CD4-positive, alpha-beta T cell treated with Interleukin-6 for 4 hours (primary cell): ENCODE data around the gene MAGEA1.
"Not testable (repeated sequence)": the region's sequence is repeated elsewhere in the genome, so short reads cannot be mapped to it uniquely, and the experiment has no call there.

Experiments used
- DNase-seq: peaks from one replicate; pipeline ENCODE4 v3.0.0-alpha.2; 2020; ENCODE audit warnings: mixed read lengths

MAGEA1 gene

GRCh38 chrX:153179131-153179530 lies at the start of gene MAGEA1:
Gene MAGEA1 (plus strand): TSS chrX:153179284. CDS start chrX:153182390, 3,106 bp downstream.
- no peak for DNase-seq

DNA sequence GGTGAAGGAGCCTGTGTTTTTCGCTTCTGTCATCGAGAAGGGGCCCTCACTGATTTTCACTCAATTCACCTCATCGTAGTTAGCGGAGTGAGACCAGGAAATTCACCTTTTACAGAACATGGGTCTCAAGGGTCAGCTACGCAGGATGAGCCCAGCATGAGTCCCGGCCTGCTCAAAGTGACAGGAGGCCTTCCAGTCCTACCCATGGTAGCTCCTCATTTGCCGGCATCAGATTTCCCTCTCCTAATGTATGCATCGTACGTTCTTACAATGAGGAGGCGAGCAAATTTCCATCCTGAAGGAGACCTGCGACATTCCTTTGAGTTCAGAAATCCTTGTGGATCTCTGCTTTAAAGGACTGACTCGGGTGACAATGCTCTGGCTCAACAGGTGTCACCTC lies 46.2 kb upstream of the MAGEA1 start:
- DNase-seq: not testable (repeated sequence)

DNA sequence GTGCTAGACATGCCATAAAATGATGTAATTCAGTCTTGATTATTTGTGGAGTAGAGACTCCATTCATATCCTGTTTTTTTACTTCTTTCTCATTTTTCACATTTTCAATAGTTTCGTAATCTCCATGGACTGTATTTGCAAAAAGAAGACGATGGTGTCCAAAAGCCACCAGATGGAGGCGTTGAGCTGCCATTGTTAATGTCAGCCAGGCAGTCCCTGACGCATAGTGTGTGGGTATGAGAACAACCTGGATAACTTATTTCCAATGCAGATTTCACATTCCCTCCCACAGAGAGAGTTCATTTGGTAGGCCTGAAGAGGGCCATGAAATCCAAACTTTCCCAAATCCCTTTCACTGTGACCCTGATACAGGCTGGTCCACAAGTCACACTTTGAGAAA lies 40.0 kb upstream of the MAGEA1 start:
- DNase-seq: not testable (repeated sequence)

GRCh38 chrX:153146288-153146687 lies 32.8 kb upstream of the MAGEA1 start:
- not testable (repeated sequence) for DNase-seq

GRCh38 chrX:153153516-153153915 lies 25.6 kb upstream of the MAGEA1 start:
- no peak for DNase-seq

DNA sequence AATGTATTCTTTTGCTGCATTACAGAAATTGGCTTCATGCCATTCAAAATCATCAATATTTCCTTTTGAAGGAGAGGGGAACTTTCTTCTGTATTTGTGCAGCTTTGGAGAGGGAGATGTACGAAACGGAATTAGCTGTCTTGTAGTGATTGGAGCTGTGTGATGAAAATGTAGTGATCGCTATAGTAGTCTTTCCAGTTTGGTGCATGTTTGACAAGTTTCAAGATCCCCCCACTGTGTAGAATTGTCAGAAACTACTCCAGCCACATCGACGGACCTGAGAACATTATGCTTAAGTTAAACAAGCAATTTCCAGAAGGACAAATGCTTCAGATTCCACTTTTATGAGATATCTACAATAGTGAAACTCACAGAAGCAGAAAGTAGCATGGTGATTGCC lies 21.6 kb upstream of the MAGEA1 start:
- no peak for DNase-seq

- no peak for DNase-seq
Measured at GRCh38 chrX:153158319-153158718, 20.8 kb upstream of the MAGEA1 start.

DNA sequence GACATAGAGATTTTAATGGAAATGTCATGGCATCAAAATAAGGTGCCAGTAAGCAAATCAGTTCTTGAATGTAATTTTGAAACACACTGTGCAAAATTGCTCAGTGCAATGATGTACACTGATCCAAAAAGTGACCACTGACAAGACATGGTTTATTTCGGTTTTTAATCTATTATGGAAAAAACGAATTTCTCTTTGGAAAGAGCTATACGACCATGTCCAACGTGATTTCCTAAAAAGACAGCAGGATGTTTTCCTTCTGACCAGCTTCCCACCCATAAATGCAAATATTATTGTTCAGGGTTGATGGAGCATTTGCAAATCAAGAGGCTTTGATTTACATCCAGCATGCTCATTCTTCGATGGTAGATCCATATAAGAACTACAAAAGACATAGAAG lies 17.1 kb upstream of the MAGEA1 start:
- no peak for DNase-seq

- no peak for DNase-seq
Measured at GRCh38 chrX:153164733-153165132, 14.4 kb upstream of the MAGEA1 start.

DNA sequence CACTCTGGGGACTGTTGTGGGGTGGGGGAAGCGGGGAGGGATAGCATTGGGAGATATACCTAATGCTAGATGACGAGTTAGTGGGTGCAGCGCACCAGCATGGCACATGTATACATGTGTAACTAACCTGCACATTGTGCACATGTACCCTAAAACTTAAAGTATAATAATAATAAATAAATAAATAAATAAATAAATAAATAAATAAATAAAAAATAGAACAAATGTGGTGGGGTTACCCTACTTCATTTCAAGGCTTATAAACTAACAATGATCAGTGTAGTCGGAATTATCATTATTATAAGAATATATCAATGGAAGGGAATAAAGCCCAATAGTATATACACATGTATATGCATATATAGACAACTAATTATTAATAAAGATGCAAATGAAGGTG lies 10.7 kb upstream of the MAGEA1 start:
- not testable (repeated sequence) for DNase-seq

DNA sequence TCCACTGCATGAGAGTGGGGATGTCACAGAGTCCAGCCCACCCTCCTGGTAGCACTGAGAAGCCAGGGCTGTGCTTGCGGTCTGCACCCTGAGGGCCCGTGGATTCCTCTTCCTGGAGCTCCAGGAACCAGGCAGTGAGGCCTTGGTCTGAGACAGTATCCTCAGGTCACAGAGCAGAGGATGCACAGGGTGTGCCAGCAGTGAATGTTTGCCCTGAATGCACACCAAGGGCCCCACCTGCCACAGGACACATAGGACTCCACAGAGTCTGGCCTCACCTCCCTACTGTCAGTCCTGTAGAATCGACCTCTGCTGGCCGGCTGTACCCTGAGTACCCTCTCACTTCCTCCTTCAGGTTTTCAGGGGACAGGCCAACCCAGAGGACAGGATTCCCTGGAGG lies 2.7 kb downstream of the MAGEA1 start:
- DNase-seq: no peak

GRCh38 chrX:153184787-153185186 lies 5.7 kb downstream of the MAGEA1 start:
- no peak for DNase-seq

GRCh38 chrX:153190381-153190780 lies 11.3 kb downstream of the MAGEA1 start:
- no peak for DNase-seq

- DNase-seq: no peak
Measured at GRCh38 chrX:153200462-153200861, 21.4 kb downstream of the MAGEA1 start.

DNA sequence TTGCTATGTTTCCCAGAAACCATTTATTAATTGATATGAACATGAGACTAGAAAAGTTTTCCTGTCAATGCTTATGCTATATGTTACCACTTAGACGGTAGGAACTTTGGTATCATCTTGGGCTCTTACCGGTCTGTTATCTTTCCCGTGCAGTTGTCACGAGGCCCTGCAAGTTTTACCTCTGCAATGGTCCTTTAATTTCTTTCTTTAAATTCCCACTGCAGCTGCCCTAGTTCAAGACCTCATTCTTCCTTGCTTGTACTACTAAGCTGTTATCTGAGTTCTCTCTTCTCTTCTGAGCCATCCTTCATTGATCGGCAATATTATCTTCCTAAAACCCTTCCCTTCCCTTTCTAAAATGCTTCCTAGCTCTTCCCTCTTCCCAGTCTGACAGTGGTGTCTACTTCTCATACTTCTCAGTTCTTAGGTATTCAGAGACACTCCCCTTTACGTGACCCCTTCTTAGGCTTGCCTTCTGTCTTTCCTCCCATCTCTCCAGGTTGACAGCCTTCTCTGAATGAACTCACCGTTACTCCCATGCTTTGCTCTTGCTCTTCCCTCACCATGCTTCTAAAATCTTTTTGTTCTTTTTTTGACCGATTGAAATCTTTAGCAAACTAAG lies 27.5 kb downstream of the MAGEA1 start:
- no peak for DNase-seq

DNA sequence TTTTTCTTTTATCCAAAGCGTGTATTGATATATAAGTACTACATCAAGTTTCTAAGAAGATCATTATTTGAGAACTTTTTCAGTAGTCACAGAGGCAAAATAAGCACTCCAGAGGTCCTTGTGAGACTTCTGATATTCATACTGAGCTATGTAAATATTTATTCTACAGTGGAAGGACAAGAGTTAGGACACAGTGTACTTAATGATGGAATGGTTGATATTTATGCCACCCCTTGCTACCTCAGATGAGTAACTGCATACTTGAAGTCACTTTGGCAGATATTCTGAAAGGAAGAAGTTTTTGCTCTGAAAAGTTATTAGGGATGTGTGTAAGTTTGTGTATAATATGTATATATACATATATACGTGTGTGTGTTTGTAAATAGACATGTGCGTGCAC lies 30.3 kb downstream of the MAGEA1 start:
- DNase-seq: no peak

GRCh38 chrX:153214934-153215333 lies 35.9 kb downstream of the MAGEA1 start:
- DNase-seq: no peak

DNA sequence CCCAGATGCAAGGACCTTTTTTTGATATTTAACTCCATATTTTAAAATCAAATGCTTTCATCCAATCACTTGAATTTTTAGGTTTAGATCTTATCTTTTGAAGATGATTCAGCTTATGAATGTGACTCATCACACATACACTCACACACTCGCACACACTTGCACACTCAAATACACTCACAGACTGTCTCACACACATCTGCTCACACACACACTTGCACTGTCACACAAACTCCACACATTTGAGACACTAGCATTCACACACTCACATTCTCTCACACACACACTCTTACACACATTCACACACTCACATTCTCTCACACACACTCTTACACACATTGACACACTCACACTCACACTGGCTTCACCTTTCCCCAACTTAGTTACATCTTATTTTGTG lies 37.8 kb downstream of the MAGEA1 start:
- no peak for DNase-seq

DNA sequence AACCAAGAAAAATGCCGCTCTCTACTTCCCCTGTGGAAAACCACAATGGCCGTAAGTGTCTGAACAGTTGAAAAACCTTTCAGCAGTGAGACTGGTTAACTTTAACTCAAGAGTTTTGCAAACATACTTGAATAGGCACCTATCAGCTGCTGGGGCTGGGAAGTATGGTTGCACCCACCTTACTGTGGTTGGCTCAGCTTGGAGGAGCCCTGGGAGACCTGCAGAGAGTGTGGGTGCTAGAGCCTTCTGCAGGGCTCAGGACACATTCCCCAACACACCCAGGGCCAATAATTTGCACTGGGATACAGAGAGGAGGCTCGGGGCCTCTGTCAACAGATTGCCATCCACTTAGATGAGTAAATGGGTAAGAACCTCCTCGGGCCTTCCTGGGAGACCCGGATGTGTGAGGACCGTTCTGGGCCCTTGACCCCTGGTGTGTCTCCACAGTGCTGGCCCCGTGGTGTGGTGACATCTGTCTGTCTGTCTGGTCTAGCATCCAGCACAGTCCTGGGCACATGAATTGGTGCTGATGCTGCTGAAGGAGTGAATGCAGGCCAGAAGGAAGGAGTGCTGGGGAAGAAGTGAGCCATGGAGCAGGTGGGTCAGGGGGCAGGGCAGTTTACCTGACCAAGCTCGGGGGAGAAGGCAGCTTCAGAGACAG lies 46.5 kb downstream of the MAGEA1 start:
- no peak for DNase-seq

DNA sequence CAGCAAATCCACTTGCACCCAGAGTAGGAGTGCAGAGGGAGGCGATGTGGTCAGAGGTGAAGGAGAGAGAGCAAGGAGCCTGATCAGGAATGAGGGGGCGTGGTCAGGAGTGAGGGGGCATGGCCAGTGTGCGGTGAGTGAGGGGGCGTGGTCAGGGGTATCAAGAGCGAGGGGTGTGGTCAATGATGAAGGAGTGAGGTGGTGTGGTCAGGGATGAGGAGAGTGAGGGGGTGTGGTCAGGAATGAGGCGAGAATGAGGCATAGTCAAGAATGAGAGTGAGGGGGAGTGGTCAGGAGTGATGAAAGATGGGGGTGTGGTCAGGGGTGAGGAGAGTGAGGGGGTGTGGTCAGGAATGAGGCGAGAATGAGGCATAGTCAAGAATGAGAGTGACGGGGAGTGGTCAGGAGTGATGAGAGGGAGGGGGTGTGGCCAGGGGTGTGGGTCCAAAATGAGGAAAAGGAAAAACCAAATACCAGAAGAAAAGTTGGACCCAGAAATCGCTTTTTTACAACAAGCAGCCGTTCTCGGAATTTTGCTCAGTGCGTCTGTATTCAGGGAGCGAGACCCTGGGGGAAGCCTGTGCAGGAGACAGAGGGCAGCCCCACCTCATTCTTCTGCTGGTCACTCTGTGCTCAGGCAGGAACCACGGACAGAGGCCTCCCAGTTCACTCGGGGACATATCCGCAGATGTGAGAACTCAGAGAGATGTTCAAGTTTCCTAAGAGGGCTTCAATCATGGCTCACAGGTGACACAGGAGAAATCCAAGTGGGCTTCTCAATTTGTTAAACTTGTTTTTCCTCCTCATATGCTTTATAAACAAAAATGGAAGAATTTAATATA lies 47.5 kb downstream of the MAGEA1 start:
- no peak for DNase-seq
